ENCODE results near the gene LRRC9. TPM values are rescaled to one million over a fixed set of nuclear protein-coding genes. Genes with fewer than 3 reads are reported as not detected.

The LRRC9 gene
- total RNA-seq, 1 experiment from 2014 or later = not detected

DNA sequence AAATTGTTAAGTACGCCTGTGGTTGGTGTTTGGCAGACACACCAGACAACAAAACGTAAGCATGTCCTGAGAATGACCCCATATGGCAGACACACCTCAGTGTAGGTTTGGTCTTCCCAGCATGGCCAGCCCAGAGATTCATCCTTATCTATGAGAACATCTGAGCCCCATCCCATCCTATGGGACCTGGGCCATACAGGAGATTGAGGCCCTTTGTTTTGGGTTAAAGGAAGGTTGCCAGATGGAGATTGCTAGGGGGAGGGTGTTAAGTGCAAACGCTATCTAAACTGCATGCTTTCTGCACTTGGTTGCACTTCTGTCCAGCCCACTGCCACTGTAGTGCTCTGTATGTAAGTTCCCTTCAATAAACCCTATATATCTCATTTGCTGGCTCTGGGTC, 167.7 kb downstream of the LRRC9 start:
- H3K4me1 Mint-ChIP-seq (ENCODE audit: insufficient read depth, unreplicated experiment) = peaks cover 15% of the 10 kb centered on the region

DNA sequence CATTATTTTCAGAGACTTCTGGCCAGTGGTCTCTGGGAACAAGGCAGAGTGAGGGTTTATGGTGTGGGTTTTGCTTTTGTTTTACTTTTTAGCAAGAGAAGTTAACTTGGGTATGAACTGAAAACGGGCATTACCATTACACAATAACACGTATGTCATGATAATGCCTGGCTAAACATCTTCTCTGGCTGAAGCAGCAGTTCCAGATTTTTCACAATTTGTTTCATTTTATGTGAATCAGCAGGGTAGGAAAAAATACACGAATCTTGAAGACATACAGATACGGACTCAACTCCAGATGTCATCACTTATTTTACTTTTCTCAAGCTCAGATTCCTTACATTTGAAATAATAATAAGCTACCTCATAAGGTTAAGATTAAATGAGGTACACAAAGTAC, 169.3 kb downstream of the LRRC9 start:
- BruUV-seq (replicated peaks) = no TSS peak
- POLR2A ChIA-PET = interaction anchor here (0.6 to 2.4 kb wide), 5 partner anchors 12 to 98 kb away, joined by 3 to 8 read pairs (median 3); partner anchors contain the start of gene DHRS7
- peaks cover 20% of the 10 kb centered on the region for H3K4me1 Mint-ChIP-seq (ENCODE audit: insufficient read depth, unreplicated experiment)
- no peak overlapping the region for H3K27ac Mint-ChIP-seq (ENCODE audit: low read depth, unreplicated experiment)
- DNase-seq (ENCODE audit: unreplicated experiment) = no peak
- TF ChIP-seq, protein P1, sequence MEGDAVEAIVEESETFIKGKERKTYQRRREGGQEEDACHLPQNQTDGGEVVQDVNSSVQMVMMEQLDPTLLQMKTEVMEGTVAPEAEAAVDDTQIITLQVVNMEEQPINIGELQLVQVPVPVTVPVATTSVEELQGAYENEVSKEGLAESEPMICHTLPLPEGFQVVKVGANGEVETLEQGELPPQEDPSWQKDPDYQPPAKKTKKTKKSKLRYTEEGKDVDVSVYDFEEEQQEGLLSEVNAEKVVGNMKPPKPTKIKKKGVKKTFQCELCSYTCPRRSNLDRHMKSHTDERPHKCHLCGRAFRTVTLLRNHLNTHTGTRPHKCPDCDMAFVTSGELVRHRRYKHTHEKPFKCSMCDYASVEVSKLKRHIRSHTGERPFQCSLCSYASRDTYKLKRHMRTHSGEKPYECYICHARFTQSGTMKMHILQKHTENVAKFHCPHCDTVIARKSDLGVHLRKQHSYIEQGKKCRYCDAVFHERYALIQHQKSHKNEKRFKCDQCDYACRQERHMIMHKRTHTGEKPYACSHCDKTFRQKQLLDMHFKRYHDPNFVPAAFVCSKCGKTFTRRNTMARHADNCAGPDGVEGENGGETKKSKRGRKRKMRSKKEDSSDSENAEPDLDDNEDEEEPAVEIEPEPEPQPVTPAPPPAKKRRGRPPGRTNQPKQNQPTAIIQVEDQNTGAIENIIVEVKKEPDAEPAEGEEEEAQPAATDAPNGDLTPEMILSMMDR (IDR thresholded peaks at IDR 0.05; ENCODE audit: unreplicated experiment) = no peak
- CTCF ChIA-PET = interaction anchor here (1.0 to 1.9 kb wide), 5 partner anchors 24 to 124 kb away, joined by 3 to 8 read pairs (median 5); partner anchors contain the start of gene DHRS7
- H3K27me3 Mint-ChIP-seq (ENCODE audit: insufficient read depth, unreplicated experiment) = no peaks in the 10 kb centered on the region
- no peaks in the 10 kb centered on the region for H3K9me3 Mint-ChIP-seq (ENCODE audit: unreplicated experiment)
- H3K36me3 Mint-ChIP-seq (ENCODE audit: insufficient read depth, unreplicated experiment) = no peaks in the 10 kb centered on the region
- intact Hi-C loops (cut with micrococcal nuclease) = no loop called here
- H3K4me3 Mint-ChIP-seq (ENCODE audit: unreplicated experiment) = no peak overlapping the region

More for the DNA sequence above, 167.7 kb downstream of the LRRC9 start:
- intact Hi-C loops (cut with micrococcal nuclease) = no loop called here
- H3K4me3 Mint-ChIP-seq (ENCODE audit: unreplicated experiment) = no peak overlapping the region
- no peaks in the 10 kb centered on the region for H3K9me3 Mint-ChIP-seq (ENCODE audit: unreplicated experiment)
- CTCF ChIA-PET = no interaction called here
- H3K36me3 Mint-ChIP-seq (ENCODE audit: insufficient read depth, unreplicated experiment) = no peaks in the 10 kb centered on the region
- POLR2A ChIA-PET = interaction anchor here (0.7 to 2.1 kb wide), 3 partner anchors 8 to 1486 kb away, joined by 3 to 7 read pairs (median 3); no protein-coding TSS in a partner anchor
- BruUV-seq (replicated peaks) = no TSS peak
- no peak overlapping the region for H3K27ac Mint-ChIP-seq (ENCODE audit: low read depth, unreplicated experiment)
- TF ChIP-seq, protein P1 (IDR thresholded peaks at IDR 0.05; ENCODE audit: unreplicated experiment) = no peak
- no peak for DNase-seq (ENCODE audit: unreplicated experiment)
- H3K27me3 Mint-ChIP-seq (ENCODE audit: insufficient read depth, unreplicated experiment) = no peaks in the 10 kb centered on the region

DNA sequence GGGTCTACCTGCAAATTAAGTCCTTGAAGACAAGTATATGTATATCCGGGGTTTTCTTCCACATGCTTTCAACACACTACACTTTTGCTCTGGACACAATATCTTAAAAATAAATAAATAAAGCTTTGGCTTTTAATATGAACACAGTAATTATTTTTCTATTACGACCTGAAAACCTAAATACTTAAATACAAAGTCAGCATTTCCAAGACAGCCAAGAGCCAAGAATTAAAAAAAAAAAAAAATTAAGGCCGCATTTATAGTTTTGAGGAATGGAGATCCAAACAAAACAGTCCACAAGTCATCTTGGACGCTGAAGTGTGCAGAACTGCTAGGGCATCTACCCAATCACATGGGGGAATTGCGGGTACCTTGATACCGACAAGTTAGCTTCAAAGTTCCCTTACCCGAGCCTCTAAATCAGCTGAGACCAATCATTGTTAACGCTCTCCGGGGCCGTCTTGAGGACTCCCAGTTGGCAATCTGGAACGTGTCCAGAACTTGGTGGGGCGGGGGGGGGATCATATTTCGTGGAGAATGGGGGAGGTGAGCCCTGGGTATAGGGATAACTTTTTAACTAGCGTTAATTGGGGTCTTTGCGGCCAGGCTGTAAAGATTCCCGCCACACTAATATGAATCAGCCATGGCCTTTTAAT, 171.0 kb downstream of the LRRC9 start:
- ChIA-PET POLR2A (interaction anchor here (0.6 to 3.4 kb wide), 17 partner anchors 10 to 1851 kb away, joined by 3 to 21 read pairs (median 4); partner anchors contain the start of genes DHRS7 and PPM1A), CTCF (interaction anchor here (0.6 to 1.9 kb wide), 6 partner anchors 17 to 1171 kb away, joined by 3 to 8 read pairs (median 4); partner anchors contain the start of gene DHRS7)
- Mint-ChIP-seq H3K4me1 (ENCODE audit: insufficient read depth, unreplicated experiment) (peaks cover 26% of the 10 kb centered on the region), H3K27me3 (ENCODE audit: insufficient read depth, unreplicated experiment) (no peaks in the 10 kb centered on the region), H3K27ac (ENCODE audit: low read depth, unreplicated experiment) (peak overlapping the region; percentile 97), H3K9me3 (ENCODE audit: unreplicated experiment) (no peaks in the 10 kb centered on the region), H3K4me3 (ENCODE audit: unreplicated experiment) (peak overlapping the region; percentile 93), H3K36me3 (ENCODE audit: insufficient read depth, unreplicated experiment) (no peaks in the 10 kb centered on the region)
- TF ChIP-seq, protein P1 (IDR thresholded peaks at IDR 0.05; ENCODE audit: unreplicated experiment) = no peak
- BruUV-seq (replicated peaks) = TSS peak; percentile 93
- intact Hi-C loops (cut with micrococcal nuclease) = loop anchor here (2.0 to 10.0 kb wide), 3 partner anchors 61 to 164 kb away; no protein-coding TSS in a partner anchor
- peak; percentile 82 for DNase-seq (ENCODE audit: unreplicated experiment)

All from MCF 10A (cell line).